GM21423 (cell line): ENCODE measurements around the gene MYF6.
A peak's percentile ranks its signal among the peaks of the same experiment; 100 is the strongest.

ENCODE experiments used
- ATAC-seq: cut with Tn5 transposase; IDR thresholded peaks from one replicate; pipeline ENCODE4 v1.9.1; 2021; ENCODE audit warnings: mild to moderate bottlenecking, moderate library complexity; ENCODE audit not compliant: unreplicated experiment

The MYF6 gene

GRCh38 chr12:80704420-80704819 is 3.0 kb upstream of the MYF6 start:
- no peak for ATAC-seq

GRCh38 chr12:80707830-80708258 is 410 bp downstream of the MYF6 start:
- ATAC-seq: no peak

- no peak for ATAC-seq
Observed at GRCh38 chr12:80708259-80708974, 983 bp downstream of the MYF6 start.

GRCh38 chr12:80708975-80709328 is 1.5 kb downstream of the MYF6 start:
- no peak for ATAC-seq

GRCh38 chr12:80709811-80710726 is 2.6 kb downstream of the MYF6 start:
- ATAC-seq: peak; percentile 49

GRCh38 chr12:80710727-80711449 is 3.5 kb downstream of the MYF6 start:
- no peak for ATAC-seq

GRCh38 chr12:80711866-80712265 is 4.4 kb downstream of the MYF6 start:
- ATAC-seq: no peak

GRCh38 chr12:80712866-80713265 is 5.4 kb downstream of the MYF6 start:
- no peak for ATAC-seq

GRCh38 chr12:80713419-80713818 is 6.0 kb downstream of the MYF6 start:
- ATAC-seq: no peak

GRCh38 chr12:80714055-80714454 is 6.6 kb downstream of the MYF6 start:
- no peak for ATAC-seq

- no peak for ATAC-seq
Observed at GRCh38 chr12:80714846-80715245, 7.4 kb downstream of the MYF6 start.

- no peak for ATAC-seq
Observed at GRCh38 chr12:80715713-80716249, 8.3 kb downstream of the MYF6 start.

- no peak for ATAC-seq
Observed at GRCh38 chr12:80716696-80717469, 9.4 kb downstream of the MYF6 start, which contains the start of gene MYF5. Gene MYF5 (plus strand): TSS chr12:80716912. CDS start chr12:80717064, 152 bp downstream.

- ATAC-seq: no peak
Observed at GRCh38 chr12:80717856-80718255, 10.4 kb downstream of the MYF6 start.

- no peak for ATAC-seq
Observed at GRCh38 chr12:80720516-80720915, 13.1 kb downstream of the MYF6 start.

GRCh38 chr12:80721326-80721725 is 13.9 kb downstream of the MYF6 start:
- ATAC-seq: no peak

GRCh38 chr12:80745851-80746505 is 38.5 kb downstream of the MYF6 start:
- ATAC-seq: no peak

GRCh38 chr12:80747800-80748199 is 40.4 kb downstream of the MYF6 start:
- no peak for ATAC-seq

- ATAC-seq: no peak
Observed at GRCh38 chr12:80749456-80749855, 42.0 kb downstream of the MYF6 start.

GRCh38 chr12:80752464-80752863 is 45.0 kb downstream of the MYF6 start:
- ATAC-seq: no peak
